Parathyroid adenoma (tissue), 2 donors: Measurements from ENCODE around the gene STEAP4.

Source experiments
- H2AFZ ChIP-seq: fragments of 300-600 bp; sonication (generic); one replicate; pipeline ENCODE4 v1.7.0; 2017; ENCODE audit warnings: antibody characterized with exemption, mild to moderate bottlenecking
- H3K27ac ChIP-seq: fragments of 300-600 bp; sonication (generic); one replicate; pipeline ENCODE4 v1.7.0; 2017
- H3K27me3 ChIP-seq: fragments of 300-600 bp; sonication (generic); one replicate; pipeline ENCODE4 v1.7.0; 2017; ENCODE audit warnings: low read length; ENCODE audit not compliant: control insufficient read depth, insufficient read depth
- H3K36me3 ChIP-seq: fragments of 300-600 bp; sonication (generic); one replicate; pipeline ENCODE4 v1.7.0; 2017; ENCODE audit warnings: low read length; ENCODE audit not compliant: control insufficient read depth, insufficient read depth
- H3K4me1 ChIP-seq: fragments of 300-600 bp; sonication (generic); one replicate; pipeline ENCODE4 v1.7.0; 2017; ENCODE audit warnings: control low read depth
- H3K4me2 ChIP-seq: fragments of 300-600 bp; sonication (generic); one replicate; pipeline ENCODE4 v1.7.0; 2017; ENCODE audit warnings: low read length
- H3K4me3 ChIP-seq: fragments of 300-600 bp; sonication (generic); one replicate; pipeline ENCODE4 v1.7.0; 2017; ENCODE audit warnings: low read depth, low read length
- H3K79me2 ChIP-seq: fragments of 300-600 bp; sonication (generic); one replicate; pipeline ENCODE4 v1.7.0; 2017; ENCODE audit warnings: control low read depth
- H3K9ac ChIP-seq: fragments of 300-600 bp; sonication (generic); one replicate; pipeline ENCODE4 v1.7.0; 2017; ENCODE audit warnings: mild to moderate bottlenecking
- H3K9me3 ChIP-seq: fragments of 300-600 bp; sonication (generic); one replicate; pipeline ENCODE4 v1.7.0; 2017; ENCODE audit warnings: low read length; ENCODE audit not compliant: control insufficient read depth
- TF ChIP-seq, protein P1 (sequence below): fragments of 300-600 bp; sonication (generic); IDR thresholded peaks from one replicate; pipeline ENCODE4 v1.7.0; 2017; ENCODE audit warnings: antibody characterized with exemption, mild to moderate bottlenecking
- donor health status: primary hyperparathyroidism.

Gene STEAP4

DNA sequence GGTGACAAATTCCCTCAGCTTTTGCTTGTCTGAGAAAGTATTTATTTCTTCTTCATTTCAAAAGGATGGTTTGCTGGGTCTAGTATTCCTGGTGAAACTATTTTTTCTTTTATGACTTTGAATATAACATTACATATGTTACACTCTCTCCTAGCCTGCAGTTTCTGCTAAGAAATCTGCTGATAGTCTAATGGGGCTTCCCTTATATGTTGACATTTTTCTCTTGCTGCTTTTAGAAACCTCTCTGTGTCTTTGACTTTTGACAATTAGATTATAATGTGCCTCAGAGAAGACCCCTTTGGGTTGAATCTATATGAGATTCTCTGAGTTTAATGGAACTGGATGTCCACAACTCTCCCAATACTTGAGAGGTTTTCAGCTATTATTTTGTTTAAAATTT lies 53.1 kb downstream of the STEAP4 start:
- H3K27ac ChIP-seq = no peak overlapping the region
- TF ChIP-seq, protein P1, sequence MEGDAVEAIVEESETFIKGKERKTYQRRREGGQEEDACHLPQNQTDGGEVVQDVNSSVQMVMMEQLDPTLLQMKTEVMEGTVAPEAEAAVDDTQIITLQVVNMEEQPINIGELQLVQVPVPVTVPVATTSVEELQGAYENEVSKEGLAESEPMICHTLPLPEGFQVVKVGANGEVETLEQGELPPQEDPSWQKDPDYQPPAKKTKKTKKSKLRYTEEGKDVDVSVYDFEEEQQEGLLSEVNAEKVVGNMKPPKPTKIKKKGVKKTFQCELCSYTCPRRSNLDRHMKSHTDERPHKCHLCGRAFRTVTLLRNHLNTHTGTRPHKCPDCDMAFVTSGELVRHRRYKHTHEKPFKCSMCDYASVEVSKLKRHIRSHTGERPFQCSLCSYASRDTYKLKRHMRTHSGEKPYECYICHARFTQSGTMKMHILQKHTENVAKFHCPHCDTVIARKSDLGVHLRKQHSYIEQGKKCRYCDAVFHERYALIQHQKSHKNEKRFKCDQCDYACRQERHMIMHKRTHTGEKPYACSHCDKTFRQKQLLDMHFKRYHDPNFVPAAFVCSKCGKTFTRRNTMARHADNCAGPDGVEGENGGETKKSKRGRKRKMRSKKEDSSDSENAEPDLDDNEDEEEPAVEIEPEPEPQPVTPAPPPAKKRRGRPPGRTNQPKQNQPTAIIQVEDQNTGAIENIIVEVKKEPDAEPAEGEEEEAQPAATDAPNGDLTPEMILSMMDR = no peak
- H3K4me2 ChIP-seq = no peak overlapping the region
- H3K4me3 ChIP-seq = no peak overlapping the region
- H3K9me3 ChIP-seq = no peaks in the 10 kb centered on the region
- H3K79me2 ChIP-seq = no peaks in the 10 kb centered on the region
- H3K27me3 ChIP-seq = no peaks in the 10 kb centered on the region
- H2AFZ ChIP-seq = no peak overlapping the region
- H3K4me1 ChIP-seq = no peaks in the 10 kb centered on the region
- no peaks in the 10 kb centered on the region for H3K36me3 ChIP-seq
- no peak overlapping the region for H3K9ac ChIP-seq

DNA sequence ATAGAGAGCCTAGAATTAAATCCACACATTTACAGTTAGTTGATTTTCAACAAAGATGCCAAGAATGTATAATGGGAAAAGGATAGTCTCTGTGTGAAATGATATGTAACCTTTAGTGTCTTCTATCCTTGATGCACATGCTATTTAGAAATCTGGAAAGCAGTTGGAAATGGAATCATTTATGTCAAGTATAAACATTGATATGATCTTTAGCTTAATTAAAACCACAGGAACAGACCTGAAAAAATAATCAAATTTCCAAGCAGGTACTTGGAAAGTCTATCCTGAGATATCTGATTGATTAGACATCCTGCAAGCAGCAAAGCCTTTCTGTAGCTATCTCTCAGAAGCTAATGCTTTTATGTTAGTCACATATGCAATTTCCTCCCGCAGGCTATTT lies 62.4 kb downstream of the STEAP4 start:
- Histone ChIP-seq H3K27me3 (no peaks in the 10 kb centered on the region), H2AFZ (no peak overlapping the region), H3K36me3 (no peaks in the 10 kb centered on the region), H3K79me2 (no peaks in the 10 kb centered on the region), H3K9ac (no peak overlapping the region), H3K4me1 (no peaks in the 10 kb centered on the region), H3K9me3 (no peaks in the 10 kb centered on the region), H3K4me2 (no peak overlapping the region), H3K27ac (no peak overlapping the region), H3K4me3 (no peak overlapping the region)
- TF ChIP-seq, protein P1 = no peak

DNA sequence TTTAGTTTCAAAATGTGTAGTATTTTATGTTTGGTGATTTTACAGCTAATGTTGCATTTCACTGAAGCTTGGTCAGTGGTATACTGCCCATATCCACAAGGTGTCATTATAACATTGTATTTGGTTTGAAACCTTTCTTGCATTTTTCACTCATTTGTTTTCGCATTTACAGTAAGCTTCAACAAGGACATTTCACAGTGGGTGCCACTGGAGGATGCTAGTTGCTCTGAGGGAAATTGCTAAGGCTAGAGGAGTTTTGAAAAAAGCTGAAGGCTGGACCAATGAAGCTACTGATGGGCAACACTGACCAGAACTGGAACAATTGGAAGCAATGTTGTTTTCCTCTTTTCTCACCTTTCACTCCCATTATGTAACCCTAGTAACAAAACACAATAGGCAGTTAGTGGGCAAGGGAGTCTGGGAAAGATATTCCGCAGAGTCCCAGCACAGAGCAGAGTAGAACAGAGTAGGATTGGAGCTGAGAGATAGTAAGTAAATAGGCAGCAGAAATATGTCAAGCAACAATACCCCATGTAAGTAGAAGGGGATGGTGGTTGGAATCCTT lies 63.3 kb downstream of the STEAP4 start:
- H3K9ac ChIP-seq = no peak overlapping the region
- no peaks in the 10 kb centered on the region for H3K79me2 ChIP-seq
- no peaks in the 10 kb centered on the region for H3K27me3 ChIP-seq
- H3K36me3 ChIP-seq = no peaks in the 10 kb centered on the region
- no peak overlapping the region for H3K4me2 ChIP-seq
- TF ChIP-seq, protein P1 = peak; percentile 47
- H3K4me3 ChIP-seq = no peak overlapping the region
- no peaks in the 10 kb centered on the region for H3K9me3 ChIP-seq
- H3K4me1 ChIP-seq = no peaks in the 10 kb centered on the region
- H2AFZ ChIP-seq = peak overlapping the region; percentile 34
- H3K27ac ChIP-seq = no peak overlapping the region

DNA sequence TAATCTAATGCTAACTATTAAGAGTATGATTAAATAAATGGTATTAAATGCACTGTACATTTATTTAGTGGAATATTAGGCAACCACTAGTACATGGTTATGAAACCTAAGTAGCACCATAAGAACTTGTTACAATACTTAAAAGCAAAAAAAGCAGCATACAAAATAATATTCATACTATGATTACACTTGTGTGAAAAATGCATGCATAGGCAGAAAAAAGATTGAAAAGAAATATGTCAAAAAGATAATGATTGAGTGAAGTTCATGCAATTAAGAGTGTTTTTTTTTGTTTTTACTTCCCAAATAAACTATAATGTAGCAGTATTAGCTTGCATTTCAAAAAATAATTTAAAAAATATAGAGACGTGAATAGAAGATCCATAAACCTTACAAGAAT lies 66.8 kb downstream of the STEAP4 start:
- H3K4me3 ChIP-seq = no peak overlapping the region
- no peak overlapping the region for H3K9ac ChIP-seq
- H3K27ac ChIP-seq = no peak overlapping the region
- H2AFZ ChIP-seq = no peak overlapping the region
- no peaks in the 10 kb centered on the region for H3K79me2 ChIP-seq
- TF ChIP-seq, protein P1 = no peak
- H3K9me3 ChIP-seq = no peaks in the 10 kb centered on the region
- no peaks in the 10 kb centered on the region for H3K36me3 ChIP-seq
- H3K4me2 ChIP-seq = no peak overlapping the region
- H3K27me3 ChIP-seq = no peaks in the 10 kb centered on the region
- no peaks in the 10 kb centered on the region for H3K4me1 ChIP-seq

DNA sequence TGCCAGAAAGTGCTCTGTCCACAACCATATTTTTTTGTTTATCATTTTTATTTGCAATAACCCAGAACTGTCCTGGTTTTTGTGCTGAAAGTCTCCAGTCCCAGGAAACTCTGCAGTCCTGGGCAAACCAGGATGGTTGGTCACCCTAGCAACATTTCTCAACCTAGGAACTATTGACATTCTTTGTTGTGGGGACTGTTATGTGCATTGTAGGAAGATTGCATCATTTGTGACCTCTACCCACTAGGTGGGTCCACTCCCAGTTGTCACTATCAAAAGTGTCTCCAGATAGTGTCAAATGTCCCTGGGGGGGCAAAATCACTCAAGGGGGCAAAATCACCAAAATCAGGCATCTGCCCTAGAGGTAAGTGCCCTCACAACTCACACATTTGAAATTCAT lies 72.9 kb downstream of the STEAP4 start:
- TF ChIP-seq, protein P1 = no peak
- H3K9ac ChIP-seq = no peak overlapping the region
- no peaks in the 10 kb centered on the region for H3K4me1 ChIP-seq

More for the DNA sequence above, 72.9 kb downstream of the STEAP4 start:
- H3K9me3 ChIP-seq = no peaks in the 10 kb centered on the region
- no peaks in the 10 kb centered on the region for H3K79me2 ChIP-seq
- H2AFZ ChIP-seq = no peak overlapping the region
- no peak overlapping the region for H3K27ac ChIP-seq
- H3K27me3 ChIP-seq = no peaks in the 10 kb centered on the region
- H3K4me3 ChIP-seq = no peak overlapping the region
- no peak overlapping the region for H3K4me2 ChIP-seq
- H3K36me3 ChIP-seq = no peaks in the 10 kb centered on the region
